Measurements from ENCODE around the gene MAGEA9. TPM values are rescaled to one million over a fixed set of nuclear protein-coding genes. Genes with fewer than 3 reads are reported as not detected.
"Not testable (repeated sequence)": the region's sequence is repeated elsewhere in the genome, so short reads cannot be mapped to it uniquely, and the experiment has no call there.

MAGEA9 gene
- total and polyA plus RNA-seq, 2 experiments from 2014 or later = not detected

GRCh38 chrX:149761858-149762674, 19.7 kb upstream of the MAGEA9 start:
- not testable (repeated sequence) for H4K20me1 ChIP-seq (replicated peaks; ENCODE audit: insufficient read depth); H3K27me3 Mint-ChIP-seq (ENCODE audit: insufficient read depth, low read depth, poor library complexity); DNase-seq (ENCODE audit: low spot score); H3K27ac ChIP-seq (ENCODE audit: low read depth); H3K4me1 ChIP-seq (ENCODE audit: insufficient read depth); H3K9me3 Mint-ChIP-seq; H3K4me2 ChIP-seq; ATAC-seq; H3K27ac Mint-ChIP-seq; H2AFZ ChIP-seq; H3F3A ChIP-seq (replicated peaks; ENCODE audit: low read depth); H3K36me3 ChIP-seq (ENCODE audit: insufficient read depth); H3K36me3 Mint-ChIP-seq (ENCODE audit: low read depth); H3K9me2 ChIP-seq (ENCODE audit: insufficient read depth); H3K27me3 ChIP-seq (ENCODE audit: insufficient read depth); H3K4me1 Mint-ChIP-seq; H3K79me2 ChIP-seq (replicated peaks; ENCODE audit: insufficient read depth); H3K4me3 Mint-ChIP-seq; H3K4me3 ChIP-seq

DNA sequence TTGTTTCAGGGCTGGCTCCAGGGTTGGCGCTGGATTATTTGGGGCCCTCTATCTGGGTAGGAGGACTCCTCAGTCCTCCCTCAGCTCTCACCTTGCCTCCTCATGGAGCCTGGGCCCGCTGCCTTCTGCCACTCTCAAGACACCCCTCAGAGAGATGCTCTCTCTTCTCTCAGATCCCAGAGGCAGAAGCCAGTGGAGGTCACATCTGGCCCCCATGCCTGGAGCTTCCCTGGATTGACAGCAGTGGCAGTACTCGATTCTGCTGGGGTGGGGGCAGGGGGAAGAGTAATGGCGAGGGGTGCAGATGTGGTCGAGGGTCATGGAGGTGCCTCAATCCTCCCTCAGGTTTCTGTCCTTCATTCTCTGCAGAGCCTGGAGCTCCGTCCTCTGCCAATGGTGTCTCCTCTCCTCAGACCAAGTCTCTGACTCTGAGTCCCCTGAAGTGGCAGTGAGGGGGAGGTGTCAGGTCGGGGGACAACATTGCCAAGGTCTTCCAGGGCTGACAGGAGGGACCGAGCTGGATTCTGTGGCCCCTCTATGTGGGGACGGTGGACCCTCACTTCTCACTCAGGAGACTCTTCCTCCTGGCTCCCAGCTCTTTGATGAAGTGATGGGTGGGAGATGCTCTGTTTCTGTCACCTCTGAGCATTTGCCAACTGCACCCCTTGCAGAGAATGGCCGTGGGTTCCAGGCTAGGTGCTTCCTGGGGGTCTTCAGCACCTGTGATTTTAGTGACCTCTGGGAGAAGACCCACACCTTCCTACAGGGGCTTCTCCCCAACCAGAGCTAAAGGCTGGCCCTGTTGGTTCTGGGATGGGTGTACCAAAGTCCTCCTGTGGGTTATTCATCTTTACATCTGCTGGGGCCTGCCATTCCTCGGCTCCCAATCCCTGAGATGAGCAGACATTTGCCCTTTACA, 18.8 kb upstream of the MAGEA9 start:
- no peaks in the 10 kb centered on the region for H3K9me3 Mint-ChIP-seq
- DNase-seq (ENCODE audit: low spot score) = no peak
- no peaks in the 10 kb centered on the region for H3K4me1 Mint-ChIP-seq
- H3K27ac Mint-ChIP-seq = no peak overlapping the region
- Histone ChIP-seq H3K4me2 (no peak overlapping the region), H4K20me1 (replicated peaks; ENCODE audit: insufficient read depth) (no peaks in the 10 kb centered on the region), H3K27ac (ENCODE audit: low read depth) (no peak overlapping the region), H3K9me2 (ENCODE audit: insufficient read depth) (no peaks in the 10 kb centered on the region), H2AFZ (no peak overlapping the region), H3K79me2 (replicated peaks; ENCODE audit: insufficient read depth) (no peaks in the 10 kb centered on the region), H3K4me3 (no peak overlapping the region), H3K36me3 (ENCODE audit: insufficient read depth) (no peaks in the 10 kb centered on the region), H3K27me3 (ENCODE audit: insufficient read depth) (no peaks in the 10 kb centered on the region), H3F3A (replicated peaks; ENCODE audit: low read depth) (no peaks in the 10 kb centered on the region), H3K4me1 (ENCODE audit: insufficient read depth) (no peaks in the 10 kb centered on the region)
- H3K27me3 Mint-ChIP-seq (ENCODE audit: insufficient read depth, low read depth, poor library complexity) = peaks cover 5% of the 10 kb centered on the region
- ATAC-seq = no peak
- TF ChIP-seq POLR2AphosphoS5 (IDR thresholded peaks at IDR 0.05; ENCODE audit: low read depth) = no peak
- no peak for TF ChIP-seq EZH2 (IDR thresholded peaks at IDR 0.05; ENCODE audit: low read depth, unreplicated experiment)
- TF ChIP-seq, protein P1, sequence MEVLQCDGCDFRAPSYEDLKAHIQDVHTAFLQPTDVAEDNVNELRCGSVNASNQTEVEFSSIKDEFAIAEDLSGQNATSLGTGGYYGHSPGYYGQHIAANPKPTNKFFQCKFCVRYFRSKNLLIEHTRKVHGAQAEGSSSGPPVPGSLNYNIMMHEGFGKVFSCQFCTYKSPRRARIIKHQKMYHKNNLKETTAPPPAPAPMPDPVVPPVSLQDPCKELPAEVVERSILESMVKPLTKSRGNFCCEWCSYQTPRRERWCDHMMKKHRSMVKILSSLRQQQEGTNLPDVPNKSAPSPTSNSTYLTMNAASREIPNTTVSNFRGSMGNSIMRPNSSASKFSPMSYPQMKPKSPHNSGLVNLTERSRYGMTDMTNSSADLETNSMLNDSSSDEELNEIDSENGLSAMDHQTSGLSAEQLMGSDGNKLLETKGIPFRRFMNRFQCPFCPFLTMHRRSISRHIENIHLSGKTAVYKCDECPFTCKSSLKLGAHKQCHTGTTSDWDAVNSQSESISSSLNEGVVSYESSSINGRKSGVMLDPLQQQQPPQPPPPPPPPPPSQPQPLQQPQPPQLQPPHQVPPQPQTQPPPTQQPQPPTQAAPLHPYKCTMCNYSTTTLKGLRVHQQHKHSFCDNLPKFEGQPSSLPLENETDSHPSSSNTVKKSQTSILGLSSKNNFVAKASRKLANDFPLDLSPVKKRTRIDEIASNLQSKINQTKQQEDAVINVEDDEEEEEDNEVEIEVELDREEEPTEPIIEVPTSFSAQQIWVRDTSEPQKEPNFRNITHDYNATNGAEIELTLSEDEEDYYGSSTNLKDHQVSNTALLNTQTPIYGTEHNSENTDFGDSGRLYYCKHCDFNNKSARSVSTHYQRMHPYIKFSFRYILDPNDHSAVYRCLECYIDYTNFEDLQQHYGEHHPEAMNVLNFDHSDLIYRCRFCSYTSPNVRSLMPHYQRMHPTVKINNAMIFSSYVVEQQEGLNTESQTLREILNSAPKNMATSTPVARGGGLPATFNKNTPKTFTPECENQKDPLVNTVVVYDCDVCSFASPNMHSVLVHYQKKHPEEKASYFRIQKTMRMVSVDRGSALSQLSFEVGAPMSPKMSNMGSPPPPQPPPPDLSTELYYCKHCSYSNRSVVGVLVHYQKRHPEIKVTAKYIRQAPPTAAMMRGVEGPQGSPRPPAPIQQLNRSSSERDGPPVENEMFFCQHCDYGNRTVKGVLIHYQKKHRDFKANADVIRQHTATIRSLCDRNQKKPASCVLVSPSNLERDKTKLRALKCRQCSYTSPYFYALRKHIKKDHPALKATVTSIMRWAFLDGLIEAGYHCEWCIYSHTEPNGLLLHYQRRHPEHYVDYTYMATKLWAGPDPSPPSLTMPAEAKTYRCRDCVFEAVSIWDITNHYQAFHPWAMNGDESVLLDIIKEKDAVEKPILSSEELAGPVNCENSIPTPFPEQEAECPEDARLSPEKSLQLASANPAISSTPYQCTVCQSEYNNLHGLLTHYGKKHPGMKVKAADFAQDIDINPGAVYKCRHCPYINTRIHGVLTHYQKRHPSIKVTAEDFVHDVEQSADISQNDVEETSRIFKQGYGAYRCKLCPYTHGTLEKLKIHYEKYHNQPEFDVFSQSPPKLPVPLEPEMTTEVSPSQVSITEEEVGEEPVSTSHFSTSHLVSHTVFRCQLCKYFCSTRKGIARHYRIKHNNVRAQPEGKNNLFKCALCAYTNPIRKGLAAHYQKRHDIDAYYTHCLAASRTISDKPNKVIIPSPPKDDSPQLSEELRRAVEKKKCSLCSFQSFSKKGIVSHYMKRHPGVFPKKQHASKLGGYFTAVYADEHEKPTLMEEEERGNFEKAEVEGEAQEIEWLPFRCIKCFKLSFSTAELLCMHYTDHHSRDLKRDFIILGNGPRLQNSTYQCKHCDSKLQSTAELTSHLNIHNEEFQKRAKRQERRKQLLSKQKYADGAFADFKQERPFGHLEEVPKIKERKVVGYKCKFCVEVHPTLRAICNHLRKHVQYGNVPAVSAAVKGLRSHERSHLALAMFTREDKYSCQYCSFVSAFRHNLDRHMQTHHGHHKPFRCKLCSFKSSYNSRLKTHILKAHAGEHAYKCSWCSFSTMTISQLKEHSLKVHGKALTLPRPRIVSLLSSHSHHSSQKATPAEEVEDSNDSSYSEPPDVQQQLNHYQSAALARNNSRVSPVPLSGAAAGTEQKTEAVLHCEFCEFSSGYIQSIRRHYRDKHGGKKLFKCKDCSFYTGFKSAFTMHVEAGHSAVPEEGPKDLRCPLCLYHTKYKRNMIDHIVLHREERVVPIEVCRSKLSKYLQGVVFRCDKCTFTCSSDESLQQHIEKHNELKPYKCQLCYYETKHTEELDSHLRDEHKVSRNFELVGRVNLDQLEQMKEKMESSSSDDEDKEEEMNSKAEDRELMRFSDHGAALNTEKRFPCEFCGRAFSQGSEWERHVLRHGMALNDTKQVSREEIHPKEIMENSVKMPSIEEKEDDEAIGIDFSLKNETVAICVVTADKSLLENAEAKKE (CRISPR knock-in tag; IDR thresholded peaks at IDR 0.05) = no peak
- no peak for TF ChIP-seq ZNF114 (CRISPR knock-in tag; IDR thresholded peaks at IDR 0.05)
- TF ChIP-seq NANOG (IDR thresholded peaks at IDR 0.05; ENCODE audit: borderline replicate concordance) = no peak
- no peak for TF ChIP-seq CREB1 (CRISPR knock-in tag; IDR thresholded peaks at IDR 0.05; ENCODE audit: low read depth)
- TF ChIP-seq EZH2phosphoT487 (IDR thresholded peaks at IDR 0.05; ENCODE audit: unreplicated experiment) = no peak
- no peak for TF ChIP-seq ZNF331 (CRISPR knock-in tag; IDR thresholded peaks at IDR 0.05; ENCODE audit: low read depth)
- no peak for TF ChIP-seq STAT1 (IDR thresholded peaks at IDR 0.05; ENCODE audit: unreplicated experiment)
- TF ChIP-seq, protein P2, sequence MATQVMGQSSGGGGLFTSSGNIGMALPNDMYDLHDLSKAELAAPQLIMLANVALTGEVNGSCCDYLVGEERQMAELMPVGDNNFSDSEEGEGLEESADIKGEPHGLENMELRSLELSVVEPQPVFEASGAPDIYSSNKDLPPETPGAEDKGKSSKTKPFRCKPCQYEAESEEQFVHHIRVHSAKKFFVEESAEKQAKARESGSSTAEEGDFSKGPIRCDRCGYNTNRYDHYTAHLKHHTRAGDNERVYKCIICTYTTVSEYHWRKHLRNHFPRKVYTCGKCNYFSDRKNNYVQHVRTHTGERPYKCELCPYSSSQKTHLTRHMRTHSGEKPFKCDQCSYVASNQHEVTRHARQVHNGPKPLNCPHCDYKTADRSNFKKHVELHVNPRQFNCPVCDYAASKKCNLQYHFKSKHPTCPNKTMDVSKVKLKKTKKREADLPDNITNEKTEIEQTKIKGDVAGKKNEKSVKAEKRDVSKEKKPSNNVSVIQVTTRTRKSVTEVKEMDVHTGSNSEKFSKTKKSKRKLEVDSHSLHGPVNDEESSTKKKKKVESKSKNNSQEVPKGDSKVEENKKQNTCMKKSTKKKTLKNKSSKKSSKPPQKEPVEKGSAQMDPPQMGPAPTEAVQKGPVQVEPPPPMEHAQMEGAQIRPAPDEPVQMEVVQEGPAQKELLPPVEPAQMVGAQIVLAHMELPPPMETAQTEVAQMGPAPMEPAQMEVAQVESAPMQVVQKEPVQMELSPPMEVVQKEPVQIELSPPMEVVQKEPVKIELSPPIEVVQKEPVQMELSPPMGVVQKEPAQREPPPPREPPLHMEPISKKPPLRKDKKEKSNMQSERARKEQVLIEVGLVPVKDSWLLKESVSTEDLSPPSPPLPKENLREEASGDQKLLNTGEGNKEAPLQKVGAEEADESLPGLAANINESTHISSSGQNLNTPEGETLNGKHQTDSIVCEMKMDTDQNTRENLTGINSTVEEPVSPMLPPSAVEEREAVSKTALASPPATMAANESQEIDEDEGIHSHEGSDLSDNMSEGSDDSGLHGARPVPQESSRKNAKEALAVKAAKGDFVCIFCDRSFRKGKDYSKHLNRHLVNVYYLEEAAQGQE (IDR thresholded peaks at IDR 0.05; ENCODE audit: unreplicated experiment) = no peak
- H3K4me3 Mint-ChIP-seq = no peak overlapping the region
- no peaks in the 10 kb centered on the region for H3K36me3 Mint-ChIP-seq (ENCODE audit: low read depth)

Data from GM23338 (cell line).